Measurements from ENCODE around the gene ISL1.

Gene ISL1

DNA sequence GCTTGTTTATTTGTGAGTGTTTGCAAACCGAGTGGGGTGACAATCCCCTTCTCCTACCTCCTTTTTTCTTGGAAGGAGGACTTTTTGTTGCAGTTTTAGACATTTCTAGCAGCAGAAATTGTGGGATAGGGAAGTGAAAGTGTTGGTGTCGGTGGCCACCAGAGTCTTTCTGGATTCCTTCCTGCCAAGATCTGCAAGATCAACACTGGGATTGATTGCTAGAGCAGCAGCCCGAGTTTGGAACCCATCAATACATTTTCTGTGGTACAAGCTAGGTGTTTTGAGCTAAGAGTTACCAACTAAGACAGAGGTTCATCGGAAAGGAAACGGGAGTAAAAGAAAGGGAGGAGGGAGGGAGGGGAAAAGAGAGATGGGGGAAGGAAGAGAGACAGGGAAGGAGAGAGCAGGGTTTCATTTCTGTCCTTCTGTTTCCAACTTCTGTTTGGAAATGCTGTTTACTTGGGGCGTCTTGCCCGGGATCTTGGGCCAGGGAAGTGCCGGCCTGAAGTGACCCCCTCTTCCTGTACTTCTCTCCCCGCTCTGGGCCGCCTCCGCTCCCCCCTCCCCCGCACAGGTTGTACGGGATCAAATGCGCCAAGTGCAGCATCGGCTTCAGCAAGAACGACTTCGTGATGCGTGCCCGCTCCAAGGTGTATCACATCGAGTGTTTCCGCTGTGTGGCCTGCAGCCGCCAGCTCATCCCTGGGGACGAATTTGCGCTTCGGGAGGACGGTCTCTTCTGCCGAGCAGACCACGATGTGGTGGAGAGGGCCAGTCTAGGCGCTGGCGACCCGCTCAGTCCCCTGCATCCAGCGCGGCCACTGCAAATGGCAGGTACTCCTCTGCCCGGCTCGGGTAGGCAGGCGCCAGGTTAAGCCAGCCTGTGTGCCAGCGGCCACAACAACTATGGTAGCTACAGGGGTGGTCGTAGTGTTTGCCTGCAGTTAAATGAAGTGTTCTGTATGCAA, 4.0 kb downstream of the ISL1 start:
- no peak for DNase-seq (ENCODE audit: low read depth in 2 of 2)

DNA sequence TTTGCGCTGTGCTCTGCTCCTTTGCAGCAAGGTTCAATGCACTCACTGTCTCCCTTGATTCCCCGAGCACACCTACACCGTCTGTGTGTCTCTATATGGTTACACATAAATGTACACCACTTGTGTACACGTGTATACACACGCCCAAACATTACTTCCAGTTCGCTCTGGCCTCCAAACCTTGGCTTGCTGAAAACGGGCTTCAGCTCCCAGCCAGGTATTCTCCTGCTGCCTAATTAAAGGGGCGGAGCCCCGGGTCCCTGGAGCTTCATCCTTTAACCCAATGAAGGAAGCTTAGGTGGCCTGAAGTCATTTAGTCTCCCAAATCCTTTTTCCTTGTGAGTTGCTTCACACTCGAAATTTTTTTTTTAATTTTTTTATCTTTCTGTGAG, 4.6 kb downstream of the ISL1 start:
- no peak for DNase-seq (ENCODE audit: low read depth in 2 of 2)

GRCh38 chr5:51388488-51389287, 5.4 kb downstream of the ISL1 start:
- DNase-seq (ENCODE audit: low read depth in 2 of 2) = no peak

- DNase-seq (ENCODE audit: low read depth in 2 of 2) = no peak
Observed at GRCh38 chr5:51389288-51389576, 6.0 kb downstream of the ISL1 start.

DNA sequence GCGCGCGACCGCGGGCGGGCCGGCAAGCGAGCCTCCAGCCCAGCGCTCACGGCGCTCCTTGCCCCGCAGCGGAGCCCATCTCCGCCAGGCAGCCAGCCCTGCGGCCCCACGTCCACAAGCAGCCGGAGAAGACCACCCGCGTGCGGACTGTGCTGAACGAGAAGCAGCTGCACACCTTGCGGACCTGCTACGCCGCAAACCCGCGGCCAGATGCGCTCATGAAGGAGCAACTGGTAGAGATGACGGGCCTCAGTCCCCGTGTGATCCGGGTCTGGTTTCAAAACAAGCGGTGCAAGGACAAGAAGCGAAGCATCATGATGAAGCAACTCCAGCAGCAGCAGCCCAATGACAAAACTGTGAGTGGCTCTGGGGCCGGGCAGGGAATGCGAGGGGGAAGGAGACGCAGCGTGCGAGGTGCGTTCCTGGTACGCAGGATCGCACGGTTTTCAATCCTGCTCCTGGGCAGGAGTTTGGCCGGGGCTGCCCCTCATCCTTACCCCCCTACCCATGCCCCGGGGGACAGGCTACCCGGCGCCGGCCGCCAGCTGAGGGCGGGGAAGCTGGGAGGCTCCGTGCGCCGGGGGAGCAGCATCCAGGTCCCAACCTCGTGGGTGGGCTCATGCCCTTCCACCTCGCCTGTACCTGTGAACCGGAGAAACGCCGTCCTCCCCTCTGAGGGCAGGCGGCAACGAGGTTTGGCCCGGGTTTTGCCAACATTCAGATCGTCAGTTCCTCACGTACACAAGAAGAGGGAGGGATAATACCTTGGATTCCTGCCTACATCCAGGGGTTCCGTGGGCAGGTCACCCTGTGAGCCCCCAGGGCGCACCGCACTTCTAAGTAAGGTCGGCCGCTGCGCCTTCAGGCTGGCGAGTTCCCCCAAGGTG, 6.6 kb downstream of the ISL1 start:
- no peak for DNase-seq (ENCODE audit: low read depth in 2 of 2)

- no peak for DNase-seq (ENCODE audit: low read depth in 2 of 2)
Observed at GRCh38 chr5:51391175-51391574, 7.9 kb downstream of the ISL1 start.

GRCh38 chr5:51392689-51393199, 9.5 kb downstream of the ISL1 start:
- DNase-seq (ENCODE audit: low read depth in 2 of 2) = no peak

- no peak for DNase-seq (ENCODE audit: low read depth in 2 of 2)
Observed at GRCh38 chr5:51394609-51395008, 11.4 kb downstream of the ISL1 start.

DNA sequence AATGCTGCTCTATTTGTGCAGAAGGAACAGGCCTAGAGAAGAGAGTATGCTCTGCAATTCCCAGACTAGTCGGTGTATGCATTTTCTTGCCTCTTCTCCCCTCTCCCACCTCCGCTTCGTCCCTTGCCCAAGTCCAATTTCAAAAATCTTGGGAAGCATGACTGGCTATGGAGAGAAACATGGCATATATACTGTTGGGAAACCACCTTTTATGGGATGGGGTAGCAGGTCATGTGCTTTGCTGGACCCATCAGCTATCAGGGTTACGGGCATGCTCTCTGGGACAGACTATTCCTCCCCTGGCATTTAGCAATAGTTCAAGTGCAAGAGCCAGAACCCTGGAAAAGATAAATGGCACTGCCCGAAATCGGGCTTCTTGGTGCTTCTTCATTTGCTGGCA, 12.0 kb downstream of the ISL1 start:
- no peak for DNase-seq (ENCODE audit: low read depth in 2 of 2)

DNA sequence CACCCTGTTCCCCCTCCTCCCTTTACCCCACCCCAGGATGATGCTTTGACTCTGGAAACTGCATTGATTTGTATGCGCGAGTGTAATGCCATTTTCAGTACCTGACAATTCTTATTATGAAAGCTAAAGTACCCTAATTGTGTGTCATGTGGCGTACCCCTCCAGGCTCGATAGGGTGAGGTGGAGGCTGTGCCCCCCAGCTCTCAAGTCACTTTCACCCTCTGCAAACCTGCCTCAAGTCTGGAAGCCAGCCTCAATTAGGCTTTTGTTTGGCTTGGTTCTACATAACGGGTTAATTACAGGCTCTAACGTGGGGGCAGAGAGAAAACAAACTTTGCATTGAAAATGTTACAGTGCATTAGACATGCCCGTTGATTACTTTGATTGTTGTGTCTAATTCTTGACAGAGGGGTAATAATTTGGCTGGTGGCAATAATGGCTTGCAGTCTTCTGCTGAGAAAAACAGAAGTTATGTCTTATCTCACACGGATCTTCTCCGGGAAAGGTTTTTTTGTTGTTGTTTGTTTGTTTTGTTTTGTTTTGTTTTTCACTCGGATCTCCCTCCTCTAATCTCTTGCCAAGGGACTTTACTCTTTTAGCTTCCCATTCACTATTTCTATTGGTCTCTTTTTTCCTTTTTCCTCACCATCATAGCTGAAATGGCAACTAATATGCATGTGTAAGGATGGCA, 12.6 kb downstream of the ISL1 start:
- DNase-seq (ENCODE audit: low read depth in 2 of 2) = no peak

DNA sequence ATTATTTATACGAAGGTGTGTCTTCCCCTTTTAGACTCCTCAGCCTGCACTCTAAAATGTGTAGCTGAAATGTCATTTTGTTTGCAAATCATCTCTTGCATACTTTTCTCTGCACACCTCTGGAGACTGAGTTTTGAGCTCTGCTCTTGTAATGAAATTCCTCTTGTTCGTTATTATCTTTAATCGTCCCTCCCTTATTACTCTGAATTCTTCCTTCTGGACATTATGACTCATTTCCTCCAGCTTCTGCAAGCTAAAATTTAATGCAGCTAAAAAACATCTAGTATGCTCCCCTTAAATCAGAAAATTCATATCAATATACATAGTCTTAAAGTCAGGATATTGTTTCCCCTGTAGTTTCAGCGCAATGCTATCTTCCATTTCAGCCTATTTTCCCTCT, 13.5 kb downstream of the ISL1 start:
- DNase-seq (ENCODE audit: low read depth in 2 of 2) = no peak

DNA sequence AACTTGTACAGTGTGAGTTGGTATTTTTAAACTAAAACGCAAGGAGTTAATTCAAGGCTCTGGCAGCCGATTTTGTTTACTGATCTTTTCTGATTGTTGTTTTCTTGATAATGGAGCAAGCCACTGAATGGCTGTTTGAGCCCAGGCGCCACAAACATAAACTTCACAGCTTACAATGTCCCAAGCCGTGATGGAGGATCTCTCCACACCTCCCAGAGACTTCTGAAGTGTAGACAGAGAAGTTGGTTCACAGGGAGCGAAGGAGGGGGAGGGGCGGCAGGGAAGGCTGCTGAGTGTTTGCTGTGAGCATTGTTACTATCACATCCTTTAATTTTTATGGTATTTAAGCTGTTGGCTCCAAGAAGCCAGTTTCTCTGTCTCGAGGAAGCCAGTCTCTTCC, 14.7 kb downstream of the ISL1 start:
- DNase-seq (ENCODE audit: low read depth in 2 of 2) = no peak

- no peak for DNase-seq (ENCODE audit: low read depth in 2 of 2)
Observed at GRCh38 chr5:51398875-51399642, 15.8 kb downstream of the ISL1 start.

GRCh38 chr5:51399643-51400006, 16.4 kb downstream of the ISL1 start:
- no peak for DNase-seq (ENCODE audit: low read depth in 2 of 2)

DNA sequence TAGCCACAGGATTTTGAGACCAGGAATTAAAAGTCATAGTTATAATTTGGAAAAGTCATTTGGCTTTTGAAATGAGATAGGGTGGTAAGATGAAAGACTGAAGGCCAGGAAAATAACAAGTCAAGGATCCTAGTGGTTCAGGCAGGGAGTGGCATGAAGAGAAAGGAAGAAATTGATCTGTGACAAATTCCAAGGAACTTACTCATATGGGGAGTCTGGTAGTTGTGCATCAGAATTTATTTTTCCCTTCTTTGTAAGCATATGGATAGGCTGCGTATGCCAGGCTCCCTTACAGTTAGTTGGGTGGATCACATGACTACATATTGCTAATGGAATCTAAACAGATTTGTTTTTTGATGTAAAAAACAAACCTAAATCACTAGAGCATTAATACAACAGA, 21.0 kb downstream of the ISL1 start:
- DNase-seq (ENCODE audit: low read depth in 2 of 2) = no peak

GRCh38 chr5:51411921-51412325, 28.7 kb downstream of the ISL1 start:
- DNase-seq (ENCODE audit: low read depth in 2 of 2) = no peak

GRCh38 chr5:51414516-51414915, 31.3 kb downstream of the ISL1 start:
- DNase-seq (ENCODE audit: low read depth in 2 of 2) = no peak

DNA sequence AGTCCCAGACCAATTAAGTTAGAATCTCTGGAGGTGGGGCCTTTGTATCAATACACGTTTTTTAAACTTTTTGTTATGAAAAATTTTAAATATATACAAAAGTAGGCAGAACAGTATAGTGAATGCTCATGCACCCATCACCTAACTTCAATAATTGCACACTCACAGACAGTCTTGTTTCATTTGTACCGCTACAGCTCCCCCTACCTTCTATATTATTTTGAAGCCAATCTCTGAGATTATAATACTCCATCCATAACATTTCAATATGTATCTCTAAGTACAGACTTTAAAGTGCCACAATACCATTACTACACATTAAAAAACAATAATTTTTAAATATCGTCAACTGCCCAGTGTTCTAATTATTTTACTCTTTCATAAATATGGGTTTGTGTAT, 32.9 kb downstream of the ISL1 start:
- DNase-seq (ENCODE audit: low read depth in 2 of 2) = no peak

DNA sequence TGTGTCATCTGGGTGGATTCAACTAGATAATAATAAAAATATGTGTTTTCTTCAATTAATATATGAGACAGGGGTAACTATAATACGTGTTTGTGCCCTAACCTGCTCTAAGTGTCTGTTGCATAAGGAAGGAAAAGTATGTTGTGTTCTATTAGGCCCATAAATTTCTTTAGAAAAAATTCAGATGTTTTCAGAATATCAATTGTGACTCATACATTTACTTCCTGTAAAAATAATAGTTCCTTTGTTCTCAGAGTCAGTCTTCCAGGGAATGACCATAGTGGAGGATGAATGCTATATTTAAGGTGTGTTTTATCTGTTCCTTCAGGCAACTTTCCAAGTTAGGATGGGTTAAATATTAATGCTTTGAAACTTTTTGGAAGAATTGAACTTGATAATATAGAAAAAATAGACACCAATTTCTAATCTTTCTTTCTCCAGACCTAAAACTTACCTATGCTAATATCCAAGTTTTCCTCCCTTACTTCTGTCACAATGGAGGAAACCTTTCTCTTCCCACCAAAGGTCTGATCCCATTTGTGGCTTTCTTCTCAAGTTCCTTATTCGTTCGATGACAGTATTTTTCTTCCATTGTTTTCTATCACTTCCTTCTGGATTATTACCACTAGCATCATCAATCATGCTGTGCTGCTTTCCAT, 49.9 kb downstream of the ISL1 start:
- DNase-seq (ENCODE audit: low read depth in 2 of 2) = no peak

DNA sequence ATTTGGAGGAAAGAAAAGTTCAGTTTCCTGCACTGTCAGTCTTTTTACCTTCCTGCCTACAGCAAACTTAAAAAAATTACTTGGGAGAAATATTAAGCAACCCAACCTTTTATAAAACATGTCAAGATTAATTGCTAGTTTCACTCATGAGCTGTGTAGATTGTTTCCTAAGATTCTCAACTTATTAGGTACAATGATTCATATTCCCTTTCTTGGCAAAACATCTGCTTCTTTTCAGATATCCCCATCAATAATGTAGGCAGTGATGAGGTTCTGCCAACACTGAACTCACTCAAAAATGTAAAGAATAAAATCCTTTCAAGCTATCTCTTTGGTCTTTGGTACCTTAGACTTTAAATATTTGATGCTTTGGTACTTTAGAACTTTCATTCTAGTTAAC, 56.0 kb downstream of the ISL1 start:
- no peak for DNase-seq (ENCODE audit: low read depth in 2 of 2)

All from stimulated activated CD8-positive, alpha-beta memory T cell treated with anti-CD3 and anti-CD28 coated beads, Interleukin-7, amount 100 ng/mL, for 4 hours (primary cell).